K562 (cell line): ENCODE measurements around the gene PLAC8L1. TPM values are rescaled to one million over a fixed set of nuclear protein-coding genes. Genes with fewer than 3 reads are reported as not detected.

Source experiments
- ATAC-seq: fragments of 200-7000 bp; cut with Tn5 transposase; 3 replicates; pipeline ENCODE4 v1.9.1; 2020; ENCODE audit warnings: moderate library complexity
- BruUV-seq: library from RNA; stranded (reverse); fragments of 400-500 nt; replicated peaks from 2 replicates; lab custom pipeline; 2021; lab: Mats Ljungman, UMichigan
- CTCF ChIA-PET: fragments of 300-600 bp; formaldehyde crosslinking; extraction: SDS; loops from one replicate; lab custom pipeline; 2021; ENCODE audit warnings: low intra/inter-chr PET ratio; lab: Yijun Ruan, JAX
- POLR2A ChIA-PET: fragments of 300-600, 350-650 bp; sonication (Branson Sonifier 250); formaldehyde crosslinking; extraction: SDS; loops from one replicate; lab custom pipeline; 2021; ENCODE audit warnings: antibody characterized with exemption, inconsistent platforms; lab: Yijun Ruan, JAX
- DNase-seq, 4 experiments: peaks; one replicate each; pipeline versions ENCODE4 v3.0.0 to v3.0.0-alpha.2; 2011 to 2018; ENCODE audit warnings: low spot score in 3 of 4, mixed read lengths in 3 of 4; ENCODE audit errors: extremely low read depth in 1 of 4
- FAIRE-seq: peaks from 2 replicates; lab custom pipeline; 2011; peaks lifted over from hg19 to GRCh38; lab: Jason Lieb, UNC
- H2AFZ ChIP-seq: 2 replicates; pipeline ENCODE4 v1.6.0; 2011; ENCODE audit warnings: low read depth, low read length, control low read depth, inconsistent platforms
- H3K27ac ChIP-seq: fragments of 200-600 bp; 3 replicates; pipeline ENCODE4 v1.8.0; 2011; ENCODE audit warnings: low read depth, mild to moderate bottlenecking, control low read depth, inconsistent platforms, low read length, moderate library complexity, mixed read lengths; ENCODE audit errors: extremely low read depth
- H3K27me3 ChIP-seq, 2 experiments: fragments of 300-600 bp in 1 of 2; 2 replicates in 1 of 2; 3 replicates in 1 of 2; pipeline versions ENCODE4 v1.6.0 to v1.8.0; 2011; ENCODE audit warnings: inconsistent platforms in 2 of 2, low read length in 2 of 2, mild to moderate bottlenecking in 1 of 2, mixed read lengths in 1 of 2, moderate library complexity in 1 of 2; ENCODE audit not compliant: control insufficient read depth in 2 of 2, insufficient read depth in 2 of 2
- H3K36me3 ChIP-seq: fragments of 300-600 bp; 3 replicates; pipeline ENCODE4 v1.8.0; 2011; ENCODE audit warnings: mild to moderate bottlenecking, low read length, inconsistent platforms; ENCODE audit not compliant: control insufficient read depth, insufficient read depth
- H3K4me1 ChIP-seq, 2 experiments: fragments of 200-600 bp in 1 of 2; replicated peaks in 1 of 2; 2 replicates in 1 of 2; 3 replicates in 1 of 2; pipeline versions ENCODE4 v1.5.1 to v1.8.0; 2011; ENCODE audit warnings: inconsistent platforms in 2 of 2, low read length in 2 of 2, mild to moderate bottlenecking in 1 of 2, mixed read lengths in 1 of 2, moderate library complexity in 1 of 2; ENCODE audit not compliant: control insufficient read depth in 2 of 2, insufficient read depth in 2 of 2
- H3K4me2 ChIP-seq: 2 replicates; pipeline ENCODE4 v1.6.1; 2011; ENCODE audit warnings: low read length, control low read depth, inconsistent platforms, mixed read lengths; ENCODE audit not compliant: insufficient read depth
- H3K4me3 ChIP-seq: fragments of 200-600 bp; sonication (generic), shearing (Covaris generic); 2 replicates; pipeline ENCODE4 v1.5.1; 2016; ENCODE audit warnings: control low read depth, inconsistent platforms
- H3K79me2 ChIP-seq: fragments of 200-600 bp; 3 replicates; pipeline ENCODE4 v1.8.0; 2011; ENCODE audit warnings: low read length, inconsistent platforms; ENCODE audit not compliant: control insufficient read depth, insufficient read depth
- H3K9ac ChIP-seq, 2 experiments: 2 replicates each; pipeline versions ENCODE4 v1.6.0 to v1.6.1; 2011; ENCODE audit warnings: low read depth in 2 of 2, low read length in 2 of 2, control low read depth in 1 of 2, inconsistent platforms in 1 of 2, mild to moderate bottlenecking in 1 of 2, mixed read lengths in 1 of 2; ENCODE audit not compliant: insufficient read depth in 1 of 2
- H3K9me1 ChIP-seq: one replicate; pipeline ENCODE4 v1.6.0; 2011; ENCODE audit warnings: inconsistent platforms, mild to moderate bottlenecking, low read length, moderate library complexity; ENCODE audit not compliant: control insufficient read depth, insufficient read depth
- H3K9me3 ChIP-seq: replicated peaks from 2 replicates; pipeline ENCODE4 v1.5.1; 2011; ENCODE audit warnings: low read depth, low read length, inconsistent platforms; ENCODE audit not compliant: control insufficient read depth, insufficient read depth
- H4K20me1 ChIP-seq: replicated peaks from 2 replicates; pipeline ENCODE4 v1.6.1; 2011; ENCODE audit warnings: low read length, inconsistent platforms, mixed read lengths; ENCODE audit not compliant: control insufficient read depth, insufficient read depth
- ARID1B ChIP-seq: fragments of 450-650 bp; IDR thresholded peaks from 2 replicates; pipeline ENCODE4 v1.6.1; 2016; ENCODE audit warnings: antibody characterized with exemption, mild to moderate bottlenecking, inconsistent platforms
- BCL6 ChIP-seq: fragments of 250-450 bp; sonication (Bioruptor Pico); IDR thresholded peaks from 2 replicates; pipeline ENCODE4 v1.4.0; 2020
- CBX3 ChIP-seq, 2 experiments: IDR thresholded peaks; 1 replicate in 1 of 2; 2 replicates in 1 of 2; pipeline ENCODE4 v1.6.1; 2012; ENCODE audit warnings: inconsistent platforms in 2 of 2, low read length in 2 of 2, borderline replicate concordance in 1 of 2, control low read depth in 1 of 2
- ILK ChIP-seq: fragments of 450-650 bp; IDR thresholded peaks from 2 replicates; pipeline ENCODE4 v1.6.1; 2016; ENCODE audit warnings: missing genetic modification characterization, low read depth, mild to moderate bottlenecking, missing compliant biosample characterization, moderate library complexity, borderline replicate concordance
- NCOA4 ChIP-seq: fragments of 450-650 bp; IDR thresholded peaks from 2 replicates; pipeline ENCODE4 v1.6.1; 2018; ENCODE audit warnings: mild to moderate bottlenecking; ENCODE audit not compliant: partially characterized antibody
- NFE2 ChIP-seq: IDR thresholded peaks from 2 replicates; pipeline ENCODE4 v1.6.1; 2014; ENCODE audit warnings: antibody characterized with exemption, low read depth
- SNIP1 ChIP-seq: fragments of 450-650 bp; IDR thresholded peaks from 2 replicates; pipeline ENCODE4 v1.7.1; 2017; ENCODE audit warnings: low read depth, mild to moderate bottlenecking
- TBP ChIP-seq: optimal IDR thresholded peaks from 2 replicates; pipeline ENCODE3; 2011; ENCODE audit warnings: low read depth, low read length, improper control_type of control experiment
- ZFP36 ChIP-seq: fragments of 150-350 bp; IDR thresholded peaks from 2 replicates; pipeline ENCODE4 v1.6.1; 2018; ENCODE audit warnings: low read length, low read depth; ENCODE audit not compliant: partially characterized antibody
- ZNF12 ChIP-seq: sonication (generic); formaldehyde crosslinking; IDR thresholded peaks from 2 replicates; pipeline ENCODE4 v1.4.0; 2020; ENCODE audit warnings: mild to moderate bottlenecking, missing genetic modification reagents
- ZNF121 ChIP-seq: sonication (generic); formaldehyde crosslinking; conservative IDR thresholded peaks from 2 replicates; pipeline ENCODE4 v1.8.0; 2022; ENCODE audit warnings: missing genetic modification reagents
- ZNF253 ChIP-seq: fragments of 250-450 bp; sonication (Bioruptor Pico); conservative IDR thresholded peaks from 2 replicates; pipeline ENCODE4 v1.6.1; 2021; ENCODE audit warnings: mild to moderate bottlenecking
- ZNF311 ChIP-seq: fragments of 250-450 bp; sonication (Bioruptor Pico); IDR thresholded peaks from 2 replicates; pipeline ENCODE4 v1.4.0; 2020; ENCODE audit warnings: mild to moderate bottlenecking, moderate library complexity
- ZNF584 ChIP-seq: fragments of 200-800 bp; sonication (Bioruptor generic); IDR thresholded peaks from 2 replicates; pipeline ENCODE4 v1.6.1; 2016; ENCODE audit warnings: low read depth, mild to moderate bottlenecking, missing genetic modification characterization, missing compliant biosample characterization
- ZNF76 ChIP-seq: fragments of 250-450 bp; sonication (Bioruptor Pico); IDR thresholded peaks from 2 replicates; pipeline ENCODE4 v1.4.0; 2020; ENCODE audit warnings: mild to moderate bottlenecking, moderate library complexity, borderline replicate concordance
- WGBS: fragments of 100-300 bp; shearing (Covaris generic); methylation state at CpG from one replicate; pipeline ENCODE4 v1.1.6; 2016; ENCODE audit warnings: low coverage, mixed read lengths; ENCODE audit not compliant: insufficient coverage; ENCODE audit errors: missing lambda C conversion rate; 5-methylcytosine and 5-hydroxymethylcytosine counted together
- in situ Hi-C: fragments of 300-500 bp; cut with MboI; formaldehyde crosslinking; loops from 4 replicates; pipeline ENCODE4 v1.15.0; 2018; ENCODE audit warnings: inconsistent platforms, mixed read lengths
- intact Hi-C: fragments of 100-400 bp; cut with micrococcal nuclease; formaldehyde crosslinking; loops from 2 replicates; pipeline ENCODE4 v1.14.2; 2022
- polyA plus RNA-seq, 8 experiments: library from polyadenylated mRNA; depleted of rRNA in 4 of 8; stranded (reverse) in 5 of 8; unstranded in 3 of 8; fragments of >200 nt; fragmentation: Nextera tagmentation in 2 of 8; fragmentation: Illumina TruSeq in 1 of 8; extraction: Ambion mirVana in 2 of 8; extraction: Trizol in 1 of 8; gene quantifications; 2 replicates each; pipeline versions ENCODE4 v1.2.1 to v1.2.3, GENCODE V29; 2011 to 2014; ENCODE audit warnings: inconsistent platforms in 1 of 8, missing spikeins in 1 of 8
- total RNA-seq, 7 experiments: library from RNA; depleted of rRNA in 6 of 7; stranded (reverse); fragments of >200 nt in 6 of 7; fragmentation: Illumina TruSeq in 2 of 7; extraction: Trizol in 2 of 7; gene quantifications; 2 replicates each; pipeline versions ENCODE4 v1.2.1 to v1.2.3, GENCODE V29; 2011 to 2021; ENCODE audit warnings: low replicate concordance in 1 of 7
- TF ChIP-seq, protein P1 (sequence below), 2 experiments: fragments of 450-650 bp in 1 of 2; sonication (generic) in 1 of 2; formaldehyde crosslinking in 1 of 2; IDR thresholded peaks in 1 of 2; conservative IDR thresholded peaks in 1 of 2; 2 replicates each; pipeline versions ENCODE4 v1.6.1 to v1.8.1; 2016 to 2023; ENCODE audit warnings: mild to moderate bottlenecking in 2 of 2, moderate library complexity in 2 of 2, inconsistent platforms in 1 of 2, missing genetic modification reagents in 1 of 2
- TF ChIP-seq, protein P2 (sequence below): sonication (generic); formaldehyde crosslinking; IDR thresholded peaks from 2 replicates; pipeline ENCODE4 v1.8.1; 2023; ENCODE audit warnings: mild to moderate bottlenecking, missing genetic modification reagents
- TF ChIP-seq, protein P3 (sequence below): IDR thresholded peaks from 2 replicates; pipeline ENCODE4 v1.6.1; 2014; ENCODE audit warnings: antibody characterized with exemption

PLAC8L1 gene
- total and polyA plus RNA-seq, 9 of the 15 experiments (the other 6 are each of a cell fraction or from before 2014, with no cell fraction given), result 0.10 to 0.43 (median 0.26) TPM; not detected in 3

DNA sequence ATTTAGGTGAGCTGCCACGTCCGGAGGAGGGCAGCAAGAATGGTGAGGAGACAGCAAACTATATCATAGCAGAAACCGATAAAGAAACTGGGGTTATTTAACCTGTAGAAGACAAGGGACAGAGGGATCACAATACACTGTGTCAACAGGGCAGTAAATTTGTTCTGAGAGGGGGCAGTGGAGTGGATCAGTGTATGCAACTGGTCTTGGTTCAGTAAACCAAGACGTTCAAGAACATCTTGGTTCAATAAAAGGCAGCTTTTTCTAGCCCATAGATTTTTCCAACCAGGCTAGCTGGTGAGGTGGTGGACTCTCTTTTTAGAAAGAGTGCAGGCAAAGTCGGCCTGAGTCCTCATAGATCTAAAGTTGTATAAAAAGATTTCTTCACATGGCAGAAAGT is 55.3 kb downstream of the PLAC8L1 start:
- no peak for DNase-seq
- in situ Hi-C loops (loop anchor here (10.0 to 25.0 kb wide), 2 partner anchors 365 to 1838 kb away; no protein-coding TSS in a partner anchor), intact Hi-C loops (loop anchor here (5.0 kb wide), 1 partner anchor 377 kb away; no protein-coding TSS in a partner anchor)
- 2% methylated on average over 5 of the region's 5 CpGs for WGBS
- no TSS peak for BruUV-seq
- H3K9me3 ChIP-seq, result no peaks in the 10 kb centered on the region
- ATAC-seq, result no peak
- H3K4me1 ChIP-seq, result no peaks in the 10 kb centered on the region
- no peaks in the 10 kb centered on the region for H3K9me1 ChIP-seq
- H3K27ac ChIP-seq, result no peak overlapping the region
- H2AFZ ChIP-seq, result no peak overlapping the region
- H3K27me3 ChIP-seq, result no peaks in the 10 kb centered on the region
- POLR2A ChIA-PET, result no interaction called here
- no peaks in the 10 kb centered on the region for H4K20me1 ChIP-seq
- no peak overlapping the region for H3K4me3 ChIP-seq
- H3K4me2 ChIP-seq, result no peak overlapping the region
- no peaks in the 10 kb centered on the region for H3K79me2 ChIP-seq
- CTCF ChIA-PET, result interaction anchor here (1.2 kb wide), 1 partner anchor 1846 kb away, joined by 3 read pairs; no protein-coding TSS in a partner anchor
- FAIRE-seq, result no peak
- no peaks in the 10 kb centered on the region for H3K36me3 ChIP-seq
- H3K9ac ChIP-seq, result peak overlapping the region in 1 of 2 experiments; percentile 54; a peak in 1 of 4 replicates
- TF ChIP-seq TBP (no peak), ZNF584 (no peak), ILK (tag) (no peak), NCOA4 (no peak), NFE2 (no peak), ZNF12 (CRISPR knock-in tag) (no peak), BCL6 (CRISPR knock-in tag) (no peak), CBX3 (IDR thresholded peaks at IDR 0.05; ENCODE audit: borderline replicate concordance in 1 of 2, low read length in 2 of 2) (no peak), SNIP1 (no peak), ZNF76 (no peak), ARID1B (no peak), ZNF253 (CRISPR knock-in tag) (no peak), ZNF311 (no peak), ZFP36 (no peak), ZNF121 (CRISPR knock-in tag) (no peak)
- TF ChIP-seq, protein P1, sequence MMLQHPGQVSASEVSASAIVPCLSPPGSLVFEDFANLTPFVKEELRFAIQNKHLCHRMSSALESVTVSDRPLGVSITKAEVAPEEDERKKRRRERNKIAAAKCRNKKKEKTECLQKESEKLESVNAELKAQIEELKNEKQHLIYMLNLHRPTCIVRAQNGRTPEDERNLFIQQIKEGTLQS (IDR thresholded peaks at IDR 0.05), result no peak
- TF ChIP-seq, protein P1 (CRISPR knock-in tag; conservative IDR thresholded peaks at IDR 0.05), result no peak
- TF ChIP-seq, protein P2, sequence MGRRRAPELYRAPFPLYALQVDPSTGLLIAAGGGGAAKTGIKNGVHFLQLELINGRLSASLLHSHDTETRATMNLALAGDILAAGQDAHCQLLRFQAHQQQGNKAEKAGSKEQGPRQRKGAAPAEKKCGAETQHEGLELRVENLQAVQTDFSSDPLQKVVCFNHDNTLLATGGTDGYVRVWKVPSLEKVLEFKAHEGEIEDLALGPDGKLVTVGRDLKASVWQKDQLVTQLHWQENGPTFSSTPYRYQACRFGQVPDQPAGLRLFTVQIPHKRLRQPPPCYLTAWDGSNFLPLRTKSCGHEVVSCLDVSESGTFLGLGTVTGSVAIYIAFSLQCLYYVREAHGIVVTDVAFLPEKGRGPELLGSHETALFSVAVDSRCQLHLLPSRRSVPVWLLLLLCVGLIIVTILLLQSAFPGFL (CRISPR knock-in tag), result no peak
- TF ChIP-seq, protein P3, sequence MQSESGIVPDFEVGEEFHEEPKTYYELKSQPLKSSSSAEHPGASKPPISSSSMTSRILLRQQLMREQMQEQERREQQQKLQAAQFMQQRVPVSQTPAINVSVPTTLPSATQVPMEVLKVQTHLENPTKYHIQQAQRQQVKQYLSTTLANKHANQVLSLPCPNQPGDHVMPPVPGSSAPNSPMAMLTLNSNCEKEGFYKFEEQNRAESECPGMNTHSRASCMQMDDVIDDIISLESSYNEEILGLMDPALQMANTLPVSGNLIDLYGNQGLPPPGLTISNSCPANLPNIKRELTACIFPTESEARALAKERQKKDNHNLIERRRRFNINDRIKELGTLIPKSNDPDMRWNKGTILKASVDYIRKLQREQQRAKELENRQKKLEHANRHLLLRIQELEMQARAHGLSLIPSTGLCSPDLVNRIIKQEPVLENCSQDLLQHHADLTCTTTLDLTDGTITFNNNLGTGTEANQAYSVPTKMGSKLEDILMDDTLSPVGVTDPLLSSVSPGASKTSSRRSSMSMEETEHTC, result no peak
